Left colon (tissue), 2 donors: ENCODE measurements around the gene NR1I2. TPM values are rescaled to one million over a fixed set of nuclear protein-coding genes. Genes with fewer than 3 reads are reported as not detected.
A peak's percentile ranks its signal among the peaks of the same experiment; 100 is the strongest.

Experiments
- ATAC-seq: fragments of 200-7000 bp; cut with Tn5 transposase; one replicate; pipeline ENCODE4 v1.9.1; 2020; ENCODE audit warnings: mild to moderate bottlenecking, moderate library complexity
- DNase-seq, 2 donors: peaks; one replicate each; pipeline ENCODE4 v3.0.0-alpha.2; 2020
- intact Hi-C, 2 donors: fragments of 100-400 bp; cut with DNase I in 1 of 2; cut with micrococcal nuclease in 1 of 2; formaldehyde crosslinking; loops; one replicate each; pipeline versions ENCODE4 v1.11.2 to v1.14.0; 2022; cut with DNase I, micrococcal nuclease
- total RNA-seq, 2 donors: library from RNA; stranded (reverse); fragmentation: NEBNext Ultra II Directional; extraction: Animal tissue kit (Norgen Biotek cat#: 25700); gene quantifications; one replicate each; pipeline ENCODE4 v1.2.1, GENCODE V29; 2021
- donor health status: DM: no; HTN: no; CAD: no.
- donor health status: DM: yes; HTN: yes; CAD: no.

Gene NR1I2
- total RNA-seq, 2 donors from 2014 or later: 71.2 to 90.8 TPM

GRCh38 chr3:119812491-119813058 lies 30.7 kb downstream of the NR1I2 start:
- no peak for ATAC-seq
- intact Hi-C loops: no loop called here
- DNase-seq: no peak

- intact Hi-C loops: no loop called here
- ATAC-seq (no peak), DNase-seq (no peak)
Observed at GRCh38 chr3:119815716-119816115, 33.8 kb downstream of the NR1I2 start.

GRCh38 chr3:119817071-119817470 lies 35.2 kb downstream of the NR1I2 start:
- ATAC-seq: no peak
- intact Hi-C loops: no loop called here

GRCh38 chr3:119817583-119818363 lies 35.9 kb downstream of the NR1I2 start:
- DNase-seq (no peak), ATAC-seq (no peak)
- intact Hi-C loops: no loop called here

More at GRCh38 chr3:119817071-119817470, 35.2 kb downstream of the NR1I2 start:
- DNase-seq: no peak

GRCh38 chr3:119818937-119819336 lies 37.0 kb downstream of the NR1I2 start:
- no peak for ATAC-seq

GRCh38 chr3:119819806-119820205 lies 37.9 kb downstream of the NR1I2 start:
- no peak for DNase-seq
- intact Hi-C loops: no loop called here
- peak; percentile 35 for ATAC-seq

More at GRCh38 chr3:119818937-119819336, 37.0 kb downstream of the NR1I2 start:
- intact Hi-C loops: no loop called here
- no peak for DNase-seq

GRCh38 chr3:119825820-119826219 lies 43.9 kb downstream of the NR1I2 start:
- no peak for DNase-seq
- peak; percentile 75 for ATAC-seq
- intact Hi-C loops: no loop called here

GRCh38 chr3:119826711-119827608 lies 45.1 kb downstream of the NR1I2 start:
- intact Hi-C loops: no loop called here
- no peak for ATAC-seq
- no peak for DNase-seq

- no peak for ATAC-seq
- DNase-seq: no peak
- intact Hi-C loops: no loop called here
Observed at GRCh38 chr3:119829420-119829819, 47.5 kb downstream of the NR1I2 start.

GRCh38 chr3:119831022-119831421 lies 49.1 kb downstream of the NR1I2 start:
- peak; percentile 42 for ATAC-seq
- intact Hi-C loops: no loop called here

GRCh38 chr3:119831941-119832371 lies 50.1 kb downstream of the NR1I2 start:
- no peak for DNase-seq
- ATAC-seq: no peak
- intact Hi-C loops: no loop called here

More at GRCh38 chr3:119831022-119831421, 49.1 kb downstream of the NR1I2 start:
- no peak for DNase-seq

- intact Hi-C loops: no loop called here
- ATAC-seq (no peak), DNase-seq (no peak)
Observed at GRCh38 chr3:119834754-119835370, 53.0 kb downstream of the NR1I2 start.

- ATAC-seq (no peak), DNase-seq (no peak)
- intact Hi-C loops: no loop called here
Observed at GRCh38 chr3:119835556-119835955, 53.7 kb downstream of the NR1I2 start.

- ATAC-seq (no peak), DNase-seq (no peak)
- intact Hi-C loops: no loop called here
Observed at GRCh38 chr3:119841808-119842471, 60.0 kb downstream of the NR1I2 start.

GRCh38 chr3:119849126-119849525 lies 67.2 kb downstream of the NR1I2 start:
- DNase-seq: no peak
- intact Hi-C loops: no loop called here
- ATAC-seq: no peak

- DNase-seq (no peak), ATAC-seq (no peak)
- intact Hi-C loops: no loop called here
Observed at GRCh38 chr3:119856695-119857094, 74.8 kb downstream of the NR1I2 start.

GRCh38 chr3:119858957-119859356 lies 77.1 kb downstream of the NR1I2 start:
- intact Hi-C loops: no loop called here
- DNase-seq (no peak), ATAC-seq (peak; percentile 67)

GRCh38 chr3:119859728-119860127 lies 77.8 kb downstream of the NR1I2 start:
- no peak for ATAC-seq
- DNase-seq: no peak
- intact Hi-C loops: no loop called here

GRCh38 chr3:119861681-119862080 lies 79.8 kb downstream of the NR1I2 start:
- DNase-seq: no peak
- intact Hi-C loops: no loop called here
- ATAC-seq: no peak
